Measurements from ENCODE around the gene NEDD4L. TPM values are rescaled to one million over a fixed set of nuclear protein-coding genes. Genes with fewer than 3 reads are reported as not detected.
A peak's percentile ranks its signal among the peaks of the same experiment; 100 is the strongest.

NEDD4L gene
- total RNA-seq, 1 donor from 2014 or later: 41.4 TPM

DNA sequence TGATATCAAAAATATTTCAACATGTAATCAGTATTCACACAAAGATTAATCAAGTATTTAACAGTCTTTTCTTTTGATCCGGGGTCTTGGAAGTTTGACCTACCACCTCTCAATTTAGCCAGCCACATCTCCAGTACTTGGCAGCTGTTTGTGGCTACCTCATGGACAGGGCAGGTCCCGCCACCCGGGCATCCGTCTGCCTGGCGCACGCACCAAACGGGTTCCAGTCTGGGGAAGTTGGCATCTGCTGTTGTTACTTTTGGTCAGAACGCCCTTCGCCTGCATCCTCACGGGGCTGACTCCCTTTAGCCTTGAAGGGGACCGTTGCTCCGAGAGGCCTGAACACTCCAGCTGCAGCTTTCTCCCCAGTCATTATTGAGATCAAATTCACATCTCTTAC lies 81.7 kb downstream of the NEDD4L start:
- peaks cover 2% of the 10 kb centered on the region for H3K36me3 Mint-ChIP-seq (ENCODE audit: low read depth)
- no peak overlapping the region for H3K4me3 Mint-ChIP-seq
- no peaks in the 10 kb centered on the region for H3K4me1 Mint-ChIP-seq
- no peak for DNase-seq (ENCODE audit: low read depth, low spot score)
- TF ChIP-seq, protein P1, sequence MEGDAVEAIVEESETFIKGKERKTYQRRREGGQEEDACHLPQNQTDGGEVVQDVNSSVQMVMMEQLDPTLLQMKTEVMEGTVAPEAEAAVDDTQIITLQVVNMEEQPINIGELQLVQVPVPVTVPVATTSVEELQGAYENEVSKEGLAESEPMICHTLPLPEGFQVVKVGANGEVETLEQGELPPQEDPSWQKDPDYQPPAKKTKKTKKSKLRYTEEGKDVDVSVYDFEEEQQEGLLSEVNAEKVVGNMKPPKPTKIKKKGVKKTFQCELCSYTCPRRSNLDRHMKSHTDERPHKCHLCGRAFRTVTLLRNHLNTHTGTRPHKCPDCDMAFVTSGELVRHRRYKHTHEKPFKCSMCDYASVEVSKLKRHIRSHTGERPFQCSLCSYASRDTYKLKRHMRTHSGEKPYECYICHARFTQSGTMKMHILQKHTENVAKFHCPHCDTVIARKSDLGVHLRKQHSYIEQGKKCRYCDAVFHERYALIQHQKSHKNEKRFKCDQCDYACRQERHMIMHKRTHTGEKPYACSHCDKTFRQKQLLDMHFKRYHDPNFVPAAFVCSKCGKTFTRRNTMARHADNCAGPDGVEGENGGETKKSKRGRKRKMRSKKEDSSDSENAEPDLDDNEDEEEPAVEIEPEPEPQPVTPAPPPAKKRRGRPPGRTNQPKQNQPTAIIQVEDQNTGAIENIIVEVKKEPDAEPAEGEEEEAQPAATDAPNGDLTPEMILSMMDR (conservative IDR thresholded peaks at IDR 0.05): no peak
- no peaks in the 10 kb centered on the region for H3K9me3 Mint-ChIP-seq
- H3K27me3 Mint-ChIP-seq (ENCODE audit: low read depth): no peaks in the 10 kb centered on the region
- no peak overlapping the region for H3K27ac Mint-ChIP-seq (ENCODE audit: unreplicated experiment)

DNA sequence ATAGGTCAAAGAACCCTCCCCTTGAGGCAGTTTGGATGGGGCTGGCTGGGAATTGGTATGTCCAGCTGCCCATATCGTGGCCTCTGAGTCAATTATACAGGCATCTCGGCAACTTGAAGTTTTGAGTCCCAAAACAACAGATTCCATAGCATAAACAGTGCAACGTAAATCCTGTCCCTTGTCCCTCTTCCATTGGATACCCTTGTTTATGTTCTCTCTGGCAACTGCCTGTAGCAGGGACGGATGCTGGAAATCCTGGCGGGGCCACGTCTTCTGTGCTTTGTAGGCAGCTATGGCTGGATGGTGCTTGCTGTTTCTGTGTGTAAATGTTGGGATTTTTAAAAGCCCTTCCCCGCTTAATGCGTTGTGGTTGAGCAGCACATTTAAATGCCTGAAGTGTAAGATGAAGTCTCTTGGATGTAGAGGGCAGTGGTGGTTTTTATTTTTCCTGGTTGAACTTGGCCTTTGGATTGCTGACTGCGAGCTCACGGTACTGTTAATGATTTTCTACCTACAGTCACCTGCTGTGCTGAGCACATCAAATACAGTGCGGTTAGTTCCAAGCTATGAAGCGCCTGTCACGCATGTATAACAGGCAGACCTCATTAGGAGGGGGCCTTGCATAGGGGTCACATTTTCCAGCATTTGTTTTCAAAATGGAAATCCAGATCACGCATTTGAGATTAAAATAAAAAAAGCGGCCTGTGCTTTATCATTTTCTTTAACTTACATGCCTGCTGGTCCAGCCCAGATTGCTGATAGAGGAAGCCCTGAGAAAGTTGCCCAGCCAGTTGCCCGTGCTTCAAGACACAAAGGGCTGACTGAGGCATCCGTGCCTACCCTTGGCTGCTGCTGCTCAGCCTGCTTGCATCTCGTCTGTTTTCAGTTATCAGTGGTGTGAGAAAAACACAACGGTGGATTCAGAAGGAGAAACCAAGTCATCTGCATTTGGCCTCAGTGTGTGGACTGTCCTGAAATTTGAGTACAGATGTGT lies 84.7 kb downstream of the NEDD4L start:
- peak overlapping the region; percentile 39 for H3K27ac Mint-ChIP-seq (ENCODE audit: unreplicated experiment)

DNA sequence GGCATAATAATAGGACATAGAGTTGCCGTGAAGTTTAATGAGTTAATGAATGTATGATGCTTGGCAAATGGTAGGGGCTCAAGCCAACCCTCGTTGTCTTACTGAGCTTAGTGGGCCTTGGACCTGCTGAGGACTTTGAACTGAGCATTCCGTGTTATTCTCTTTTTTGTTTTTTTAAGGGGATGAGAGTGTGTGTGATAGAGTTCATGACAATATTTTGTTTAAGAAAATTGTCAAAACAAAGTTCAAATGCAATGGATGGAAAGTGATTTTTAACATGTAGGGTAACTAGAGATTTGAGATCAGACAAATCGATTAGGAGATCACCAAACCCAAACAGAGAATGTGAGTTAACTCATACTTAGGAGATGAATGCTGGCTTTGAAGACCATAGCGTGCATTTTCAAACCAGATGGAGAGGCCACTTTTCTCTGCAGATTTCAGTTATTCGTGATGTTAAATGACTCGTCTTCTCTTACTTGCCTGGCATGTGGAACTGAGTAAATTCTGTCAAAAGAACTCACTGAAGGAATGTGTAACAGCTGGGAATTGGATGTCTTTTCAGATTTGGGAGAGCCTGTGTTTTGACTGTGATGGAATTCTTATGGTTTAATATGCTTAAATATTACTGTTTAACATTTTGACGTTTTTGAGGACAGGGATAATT lies 88.7 kb downstream of the NEDD4L start:
- Mint-ChIP-seq H3K4me3 (no peak overlapping the region), H3K27ac (ENCODE audit: unreplicated experiment) (no peak overlapping the region), H3K36me3 (ENCODE audit: low read depth) (peaks cover 2% of the 10 kb centered on the region), H3K27me3 (ENCODE audit: low read depth) (no peaks in the 10 kb centered on the region), H3K4me1 (peaks cover 10% of the 10 kb centered on the region), H3K9me3 (no peaks in the 10 kb centered on the region)
- no peak for DNase-seq (ENCODE audit: low read depth, low spot score)
- TF ChIP-seq, protein P1 (conservative IDR thresholded peaks at IDR 0.05): no peak

More for the DNA sequence above, 84.7 kb downstream of the NEDD4L start:
- Mint-ChIP-seq H3K4me1 (no peaks in the 10 kb centered on the region), H3K4me3 (no peak overlapping the region), H3K9me3 (no peaks in the 10 kb centered on the region), H3K36me3 (ENCODE audit: low read depth) (peaks cover 2% of the 10 kb centered on the region), H3K27me3 (ENCODE audit: low read depth) (no peaks in the 10 kb centered on the region)
- DNase-seq (ENCODE audit: low read depth, low spot score): no peak
- TF ChIP-seq, protein P1 (conservative IDR thresholded peaks at IDR 0.05): no peak

DNA sequence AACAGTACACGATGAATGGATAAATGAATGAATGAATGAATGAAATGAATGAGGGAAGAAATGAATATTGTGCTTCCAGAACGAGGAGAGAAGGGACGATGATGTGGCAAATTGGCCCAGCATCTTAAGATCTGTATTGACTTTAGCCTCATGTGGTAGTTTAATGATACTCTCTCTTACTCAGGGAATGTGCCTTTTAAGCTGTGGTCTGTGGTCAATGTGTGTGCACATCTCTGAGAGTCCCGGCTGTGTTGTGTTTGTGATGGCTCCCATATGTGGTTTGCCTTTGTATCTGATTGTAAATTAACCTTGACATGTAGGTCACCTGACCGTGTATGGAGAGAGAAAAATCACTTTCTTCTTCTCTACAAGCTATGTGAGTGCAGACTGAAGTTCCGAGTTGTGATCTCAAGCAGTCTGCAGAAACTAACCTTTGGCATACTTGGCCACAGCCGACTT lies 91.2 kb downstream of the NEDD4L start:
- Mint-ChIP-seq H3K27ac (ENCODE audit: unreplicated experiment) (no peak overlapping the region), H3K4me3 (no peak overlapping the region), H3K36me3 (ENCODE audit: low read depth) (no peaks in the 10 kb centered on the region), H3K9me3 (no peaks in the 10 kb centered on the region), H3K4me1 (peaks cover 27% of the 10 kb centered on the region), H3K27me3 (ENCODE audit: low read depth) (no peaks in the 10 kb centered on the region)
- no peak for DNase-seq (ENCODE audit: low read depth, low spot score)
- TF ChIP-seq, protein P1 (conservative IDR thresholded peaks at IDR 0.05): no peak

DNA sequence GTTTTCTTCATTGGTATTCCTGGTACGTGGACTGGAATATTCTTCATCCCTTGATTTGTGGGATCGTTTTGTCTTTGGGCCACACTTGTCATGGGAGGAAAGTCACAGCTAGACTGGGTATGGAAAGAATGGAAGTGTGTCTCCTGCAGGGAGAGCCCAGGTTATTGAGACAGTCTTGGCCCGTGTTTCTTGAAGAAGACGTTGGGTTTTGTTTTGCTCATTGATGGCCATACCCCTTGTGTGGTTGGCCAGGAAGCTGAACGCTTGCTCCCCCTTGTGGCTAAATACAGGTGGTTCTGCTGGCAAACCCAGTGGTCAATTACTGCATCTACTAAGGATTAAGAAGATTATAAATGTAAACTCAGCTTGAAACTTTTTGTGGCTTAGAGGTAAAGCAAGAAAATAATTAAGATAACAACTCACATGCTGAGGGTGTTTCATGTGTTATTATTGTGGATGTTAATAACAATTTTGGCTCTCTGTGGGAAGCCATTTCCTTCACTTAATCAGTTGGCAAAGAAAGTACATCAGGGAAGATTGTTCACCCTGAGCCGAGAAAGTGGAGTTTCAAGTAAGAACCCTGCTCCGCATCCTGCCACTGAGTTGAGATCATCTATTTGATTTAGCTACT lies 91.8 kb downstream of the NEDD4L start:
- no peaks in the 10 kb centered on the region for H3K36me3 Mint-ChIP-seq (ENCODE audit: low read depth)
- TF ChIP-seq, protein P1 (conservative IDR thresholded peaks at IDR 0.05): peak; percentile 85
- no peaks in the 10 kb centered on the region for H3K9me3 Mint-ChIP-seq
- no peak overlapping the region for H3K27ac Mint-ChIP-seq (ENCODE audit: unreplicated experiment)
- H3K4me1 Mint-ChIP-seq: peaks cover 33% of the 10 kb centered on the region
- no peaks in the 10 kb centered on the region for H3K27me3 Mint-ChIP-seq (ENCODE audit: low read depth)
- peak; percentile 50 for DNase-seq (ENCODE audit: low read depth, low spot score)
- H3K4me3 Mint-ChIP-seq: no peak overlapping the region
